Naive thymus-derived CD4-positive, alpha-beta T cell (primary cell): ENCODE measurements around the gene C9orf50. TPM values are rescaled to one million over a fixed set of nuclear protein-coding genes. Genes with fewer than 3 reads are reported as not detected.

Source experiments
- ATAC-seq: fragments of 150-1000 bp; cut with Tn5 transposase; 2 replicates; pipeline ENCODE4 v1.10.0; 2021; ENCODE audit warnings: mild to moderate bottlenecking, moderate library complexity
- CTCF ChIA-PET: fragments of 350-600 bp; sonication (Branson Sonifier 250); formaldehyde crosslinking; loops from one replicate; lab custom pipeline; 2021; ENCODE audit warnings: antibody characterized with exemption; lab: Charles Lee
- POLR2A ChIA-PET: fragments of 350-600 bp; sonication (Branson Sonifier 250); formaldehyde crosslinking; loops from one replicate; lab custom pipeline; 2021; ENCODE audit warnings: antibody characterized with exemption, inconsistent platforms; lab: Charles Lee
- DNase-seq, 9 donors: peaks; one replicate each; pipeline versions ENCODE4 v3.0.0 to v3.0.0-alpha.2; 2020 to 2022; ENCODE audit warnings: mixed read lengths in 1 of 9
- H3K27ac ChIP-seq: one replicate; pipeline ENCODE4 v1.7.0; 2013; ENCODE audit warnings: mild to moderate bottlenecking, low read depth, low read length, moderate library complexity
- H3K27me3 ChIP-seq, 2 donors: one replicate each; pipeline ENCODE4 v1.7.0; 2013; ENCODE audit warnings: low read length in 2 of 2, mild to moderate bottlenecking in 2 of 2, moderate library complexity in 2 of 2; ENCODE audit not compliant: control insufficient read depth in 2 of 2, insufficient read depth in 2 of 2
- H3K36me3 ChIP-seq, 3 experiments: 1 replicate in 2 of 3; 2 replicates in 1 of 3; pipeline ENCODE4 v1.7.0; 2013; ENCODE audit warnings: low read length in 3 of 3, mild to moderate bottlenecking in 3 of 3, moderate library complexity in 1 of 3; ENCODE audit not compliant: insufficient read depth in 3 of 3, control insufficient read depth in 2 of 3
- H3K4me1 ChIP-seq, 2 donors: one replicate each; pipeline ENCODE4 v1.7.0; 2013; ENCODE audit warnings: low read length in 2 of 2, mild to moderate bottlenecking in 2 of 2, moderate library complexity in 1 of 2; ENCODE audit not compliant: control insufficient read depth in 2 of 2, insufficient read depth in 2 of 2
- H3K4me3 ChIP-seq: 2 replicates; pipeline ENCODE4 v1.7.0; 2013; ENCODE audit warnings: mild to moderate bottlenecking, low read length
- H3K9me3 ChIP-seq, 3 experiments: 1 replicate in 2 of 3; 2 replicates in 1 of 3; pipeline ENCODE4 v1.7.0; 2013; ENCODE audit warnings: low read length in 3 of 3; ENCODE audit not compliant: control insufficient read depth in 2 of 3
- H3K27ac Mint-ChIP-seq, 9 donors: one replicate each; pipeline ENCODE4 v1.8.0; 2020 to 2022; ENCODE audit warnings: mixed read lengths in 9 of 9, mild to moderate bottlenecking in 8 of 9, moderate library complexity in 5 of 9, inconsistent platforms in 2 of 9
- H3K27me3 Mint-ChIP-seq, 5 donors: one replicate each; pipeline ENCODE4 v1.8.0; 2021 to 2022; ENCODE audit warnings: mixed read lengths in 5 of 5, mild to moderate bottlenecking in 1 of 5
- H3K36me3 Mint-ChIP-seq, 5 donors: one replicate each; pipeline ENCODE4 v1.8.0; 2020 to 2022; ENCODE audit warnings: mixed read lengths in 5 of 5, mild to moderate bottlenecking in 3 of 5, inconsistent platforms in 1 of 5
- H3K4me1 Mint-ChIP-seq, 7 donors: one replicate each; pipeline ENCODE4 v1.8.0; 2020 to 2022; ENCODE audit warnings: mixed read lengths in 7 of 7, mild to moderate bottlenecking in 3 of 7, inconsistent platforms in 1 of 7
- H3K4me3 Mint-ChIP-seq, 10 donors: one replicate each; pipeline ENCODE4 v1.8.0; 2020 to 2022; ENCODE audit warnings: mild to moderate bottlenecking in 10 of 10, mixed read lengths in 10 of 10, moderate library complexity in 6 of 10, inconsistent platforms in 2 of 10
- H3K9me3 Mint-ChIP-seq, 11 donors: one replicate each; pipeline ENCODE4 v1.8.0; 2020 to 2022; ENCODE audit warnings: mixed read lengths in 11 of 11, mild to moderate bottlenecking in 4 of 11, inconsistent platforms in 1 of 11, moderate library complexity in 1 of 11
- intact Hi-C, 2 donors: fragments of 100-400 bp; cut with micrococcal nuclease; formaldehyde crosslinking; loops; one replicate each; pipeline ENCODE4 v1.15.1; 2023
- polyA plus RNA-seq, 2 donors: library from polyadenylated mRNA; unstranded; fragments of 300-500 nt; fragmentation: Illumina TruSeq; gene quantifications; one replicate each; pipeline ENCODE4 v1.2.3, GENCODE V29; 2021
- total RNA-seq, 6 experiments: library from RNA in 5 of 6; stranded (reverse) in 5 of 6; gene quantifications; 1 replicate in 5 of 6; 2 replicates in 1 of 6; pipeline ENCODE4 v1.2.3 and lab custom pipeline; 2021 to 2026

The C9orf50 gene
- total and polyA plus RNA-seq, 7 experiments from 2014 or later = not detected

DNA sequence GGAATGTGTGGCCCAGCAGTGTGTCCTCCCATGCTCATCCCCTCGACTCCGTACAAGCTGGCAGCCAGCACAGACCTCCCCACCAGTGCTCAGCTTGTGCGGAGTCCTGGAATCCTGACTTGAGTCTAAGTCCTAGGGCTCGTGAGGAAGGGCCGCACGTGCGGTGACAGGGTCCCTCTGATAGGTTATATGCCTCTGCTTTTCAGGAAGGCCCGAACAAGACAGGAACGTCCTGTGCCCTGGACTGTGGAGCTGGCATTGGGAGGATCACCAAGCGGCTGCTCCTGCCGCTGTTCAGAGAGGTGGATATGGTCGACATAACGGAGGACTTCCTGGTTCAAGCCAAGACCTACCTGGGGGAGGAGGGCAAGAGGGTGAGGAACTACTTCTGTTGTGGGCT lies 12.9 kb upstream of the C9orf50 start:
- no peak overlapping the region for H3K27ac ChIP-seq
- no peak overlapping the region for H3K4me3 ChIP-seq
- peaks cover 6 to 77% (median 18%) of the 10 kb centered on the region in 3 experiments for H3K36me3 ChIP-seq
- H3K27me3 ChIP-seq = no peaks in the 10 kb centered on the region
- Mint-ChIP-seq H3K27me3 (no peaks in the 10 kb centered on the region), H3K4me3 (no peak overlapping the region), H3K36me3 (peaks cover 0 to 13% (median 9%) of the 10 kb centered on the region in 5 donors), H3K4me1 (peaks cover 26 to 43% (median 40%) of the 10 kb centered on the region in 7 donors), H3K9me3 (peaks cover 0 to 2% (median 0%) of the 10 kb centered on the region in 11 donors), H3K27ac (no peak overlapping the region)
- H3K9me3 ChIP-seq = no peaks in the 10 kb centered on the region
- CTCF ChIA-PET = interaction anchor here (1.2 kb wide), 1 partner anchor 10 kb away, joined by 3 read pairs; no protein-coding TSS in a partner anchor
- DNase-seq (no peak), ATAC-seq (no peak)
- intact Hi-C loops = no loop called here
- H3K4me1 ChIP-seq = peaks cover 6 to 11% of the 10 kb centered on the region in 2 donors
- POLR2A ChIA-PET = interaction anchor here (0.6 kb wide), 1 partner anchor 253 kb away, joined by 3 read pairs; no protein-coding TSS in a partner anchor

DNA sequence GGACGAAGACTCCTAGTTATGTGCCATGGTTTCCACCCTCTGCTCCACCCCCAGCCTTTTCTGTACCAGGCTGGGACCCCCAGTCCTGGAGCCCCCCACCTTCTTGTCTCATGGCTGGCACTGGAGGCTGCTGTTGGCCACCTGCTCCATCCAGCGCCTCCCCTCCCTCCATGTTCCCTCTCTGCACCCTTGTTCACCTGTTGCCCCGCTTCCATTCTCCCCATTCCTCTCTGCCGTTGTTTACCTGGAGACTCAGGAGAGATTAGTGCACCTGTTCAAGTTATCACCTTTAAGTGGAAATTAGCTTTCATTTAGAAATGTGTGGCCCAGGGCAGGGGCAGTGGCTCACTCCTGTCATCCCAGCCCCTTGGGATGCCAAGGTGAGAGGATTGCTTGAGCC lies 12.3 kb upstream of the C9orf50 start:
- Mint-ChIP-seq H3K36me3 (peaks cover 0 to 13% (median 5%) of the 10 kb centered on the region in 5 donors), H3K9me3 (no peaks in the 10 kb centered on the region), H3K27ac (peak overlapping the region in 1 of 9 donors; percentile 32), H3K4me1 (peaks cover 30 to 45% (median 43%) of the 10 kb centered on the region in 7 donors), H3K27me3 (no peaks in the 10 kb centered on the region), H3K4me3 (no peak overlapping the region)
- ATAC-seq (no peak), DNase-seq (no peak)
- Histone ChIP-seq H3K27me3 (no peaks in the 10 kb centered on the region), H3K27ac (no peak overlapping the region), H3K4me1 (peaks cover 11 to 14% of the 10 kb centered on the region in 2 donors), H3K4me3 (no peak overlapping the region), H3K36me3 (peaks cover 6 to 70% (median 18%) of the 10 kb centered on the region in 3 experiments), H3K9me3 (no peaks in the 10 kb centered on the region)
- intact Hi-C loops = no loop called here
- ChIA-PET CTCF (interaction anchor here (1.2 kb wide), 1 partner anchor 9 kb away, joined by 3 read pairs; no protein-coding TSS in a partner anchor), POLR2A (interaction anchor here (0.6 kb wide), 1 partner anchor 253 kb away, joined by 3 read pairs; no protein-coding TSS in a partner anchor)

DNA sequence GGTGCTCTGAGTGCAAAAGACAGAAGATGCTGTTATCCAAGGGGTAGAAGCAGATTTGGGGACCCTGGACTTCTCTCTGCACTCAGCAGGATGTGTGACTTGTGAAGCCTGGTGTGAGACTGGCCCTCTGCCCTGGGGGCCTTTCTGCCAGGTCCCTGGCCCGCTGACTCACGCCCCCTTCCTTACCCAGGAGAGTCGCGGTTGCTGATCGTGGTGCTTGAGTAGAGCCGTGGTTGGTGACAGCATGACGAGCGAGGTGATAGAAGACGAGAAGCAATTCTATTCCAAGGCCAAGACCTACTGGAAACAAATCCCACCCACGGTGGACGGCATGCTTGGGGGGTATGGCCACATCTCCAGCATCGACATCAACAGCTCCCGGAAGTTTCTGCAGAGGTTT lies 11.6 kb upstream of the C9orf50 start:
- ATAC-seq = no peak
- intact Hi-C loops = no loop called here
- ChIA-PET CTCF (no interaction called here), POLR2A (no interaction called here)
- Mint-ChIP-seq H3K27me3 (no peaks in the 10 kb centered on the region), H3K36me3 (peaks cover 0 to 9% (median 0%) of the 10 kb centered on the region in 5 donors), H3K9me3 (no peaks in the 10 kb centered on the region), H3K4me3 (no peak overlapping the region), H3K4me1 (peaks cover 29 to 49% (median 45%) of the 10 kb centered on the region in 7 donors), H3K27ac (peak overlapping the region in 4 of 9 donors; percentile 32 to 73 (median 62))
- peaks cover 18 to 22% of the 10 kb centered on the region in 2 donors for H3K4me1 ChIP-seq
- H3K4me3 ChIP-seq = no peak overlapping the region
- DNase-seq = no peak
- no peaks in the 10 kb centered on the region for H3K27me3 ChIP-seq
- H3K27ac ChIP-seq = no peak overlapping the region
- H3K9me3 ChIP-seq = no peaks in the 10 kb centered on the region
- peaks cover 6 to 63% (median 18%) of the 10 kb centered on the region in 3 experiments for H3K36me3 ChIP-seq

DNA sequence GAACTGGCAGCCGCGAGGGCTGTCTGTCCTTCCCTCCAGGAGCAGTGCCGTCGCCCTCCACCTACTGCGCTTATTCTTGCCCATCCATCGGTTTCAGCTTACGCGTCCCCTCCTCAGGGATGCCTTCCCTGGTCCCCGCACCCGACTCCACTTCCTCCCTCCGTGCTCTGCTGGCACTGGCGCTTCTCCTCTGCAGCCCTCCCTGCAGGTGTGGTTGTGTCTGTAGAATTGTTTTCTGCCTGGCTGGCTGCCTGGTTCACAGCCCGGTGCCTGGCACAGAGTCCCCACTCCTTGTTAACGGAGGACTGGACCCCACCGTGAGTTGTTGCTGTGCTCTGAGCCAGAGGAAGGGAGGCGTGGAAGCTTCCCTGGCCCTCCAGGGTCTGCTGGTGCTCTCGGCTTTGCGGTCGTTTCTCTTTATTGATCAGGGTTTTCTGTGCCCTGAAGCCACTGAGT lies 10.8 kb upstream of the C9orf50 start:
- Mint-ChIP-seq H3K4me3 (peak overlapping the region in 1 of 10 donors; percentile 47), H3K4me1 (peaks cover 36 to 57% (median 51%) of the 10 kb centered on the region in 7 donors), H3K27ac (peak overlapping the region in 4 of 9 donors; percentile 25 to 73 (median 55)), H3K9me3 (no peaks in the 10 kb centered on the region), H3K36me3 (peaks cover 0 to 9% (median 0%) of the 10 kb centered on the region in 5 donors), H3K27me3 (no peaks in the 10 kb centered on the region)
- Histone ChIP-seq H3K27me3 (no peaks in the 10 kb centered on the region), H3K27ac (no peak overlapping the region), H3K36me3 (peaks cover 6 to 55% (median 18%) of the 10 kb centered on the region in 3 experiments), H3K4me1 (peaks cover 22 to 26% of the 10 kb centered on the region in 2 donors), H3K4me3 (no peak overlapping the region), H3K9me3 (no peaks in the 10 kb centered on the region)
- DNase-seq (no peak), ATAC-seq (no peak)
- intact Hi-C loops = no loop called here
- ChIA-PET CTCF (interaction anchor here (0.5 to 1.7 kb wide), 2 partner anchors 11 to 458 kb away, joined by 3 to 4 read pairs; no protein-coding TSS in a partner anchor), POLR2A (no interaction called here)

DNA sequence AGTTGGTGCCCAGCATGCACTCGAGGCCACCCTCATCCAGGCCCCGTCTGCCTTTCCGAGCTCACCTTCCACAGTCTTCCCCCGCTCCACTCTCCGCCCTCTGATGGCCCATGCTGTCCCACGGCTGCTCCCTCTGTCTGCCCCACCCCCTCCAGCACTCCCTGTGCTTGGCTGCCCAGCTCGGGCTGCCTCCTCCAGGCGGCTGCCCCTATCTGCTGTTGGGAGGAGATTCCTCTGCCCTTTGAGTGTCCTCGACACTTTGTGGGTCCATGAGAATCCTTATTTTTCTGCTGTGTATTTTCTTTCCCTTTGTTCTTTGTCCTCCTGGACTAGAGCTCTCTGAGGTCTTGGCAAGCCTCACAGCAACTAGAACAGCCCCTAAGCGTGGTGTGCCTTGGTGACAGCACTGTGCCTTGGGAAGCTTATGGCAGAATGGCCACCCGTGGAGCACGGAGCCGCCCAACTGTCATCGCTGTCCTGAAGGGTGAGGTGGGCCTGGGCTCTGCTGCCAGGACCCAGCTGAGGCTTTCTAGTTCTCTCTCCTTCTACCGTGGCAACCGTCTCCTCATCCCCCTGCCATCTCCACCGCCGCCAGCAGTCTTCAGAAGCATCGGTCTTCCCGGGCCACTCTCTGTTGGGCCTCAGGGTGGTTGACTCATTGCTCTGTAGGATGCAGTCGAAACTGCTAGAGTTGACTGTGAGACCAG lies 10.2 kb upstream of the C9orf50 start:
- no peak for DNase-seq
- Mint-ChIP-seq H3K27me3 (no peaks in the 10 kb centered on the region), H3K4me1 (peaks cover 37 to 57% (median 52%) of the 10 kb centered on the region in 7 donors), H3K27ac (peak overlapping the region in 6 of 9 donors; percentile 23 to 87 (median 44)), H3K4me3 (peak overlapping the region in 2 of 10 donors; percentile 14 to 29), H3K9me3 (no peaks in the 10 kb centered on the region), H3K36me3 (peaks cover 0 to 9% (median 0%) of the 10 kb centered on the region in 5 donors)
- H3K4me1 ChIP-seq = peaks cover 22 to 26% of the 10 kb centered on the region in 2 donors
- peaks cover 6 to 57% (median 18%) of the 10 kb centered on the region in 3 experiments for H3K36me3 ChIP-seq
- H3K27ac ChIP-seq = no peak overlapping the region
- H3K9me3 ChIP-seq = no peaks in the 10 kb centered on the region
- no peaks in the 10 kb centered on the region for H3K27me3 ChIP-seq
- POLR2A ChIA-PET = no interaction called here
- no peak for ATAC-seq
- intact Hi-C loops = no loop called here
- H3K4me3 ChIP-seq = no peak overlapping the region
- CTCF ChIA-PET = interaction anchor here (0.5 to 1.9 kb wide), 3 partner anchors 12 to 492 kb away, joined by 3 to 6 read pairs (median 4); no protein-coding TSS in a partner anchor

DNA sequence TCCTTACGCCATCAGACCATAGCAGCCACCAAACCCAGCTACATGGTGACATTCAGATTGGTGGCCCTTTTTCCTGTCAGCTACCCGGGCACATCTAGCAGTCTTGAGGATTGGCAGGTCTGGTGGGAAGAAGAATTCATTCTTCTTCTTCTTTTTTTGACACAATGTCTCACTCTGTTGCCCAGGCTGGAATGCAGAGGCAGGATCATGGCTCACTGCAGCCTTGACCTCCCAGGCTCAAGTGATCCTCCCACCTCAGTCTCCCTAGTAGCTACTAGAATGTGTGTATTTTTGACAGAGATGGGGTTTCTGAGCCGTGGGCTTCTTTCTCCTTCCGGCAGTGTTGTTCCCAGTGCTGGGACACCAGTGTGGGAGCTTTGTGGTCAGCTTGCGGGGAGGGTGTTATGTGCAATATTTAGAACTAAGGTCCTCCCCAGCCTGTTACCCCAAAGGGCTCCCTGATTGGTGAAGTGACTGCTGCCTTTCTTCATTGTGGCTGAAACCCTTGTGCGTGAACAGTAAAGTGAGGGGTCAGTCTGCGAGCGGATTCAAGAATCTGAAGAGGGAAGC lies 8.4 kb upstream of the C9orf50 start:
- ChIA-PET POLR2A (interaction anchor here (1.3 to 2.7 kb wide), 2 partner anchors 8 to 10 kb away, joined by 3 to 8 read pairs; no protein-coding TSS in a partner anchor), CTCF (interaction anchor here (0.6 to 1.9 kb wide), 3 partner anchors 10 to 490 kb away, joined by 3 to 6 read pairs (median 5); no protein-coding TSS in a partner anchor)
- Histone ChIP-seq H3K4me3 (no peak overlapping the region), H3K36me3 (peaks cover 0 to 41% (median 4%) of the 10 kb centered on the region in 3 experiments), H3K27me3 (no peaks in the 10 kb centered on the region), H3K27ac (no peak overlapping the region), H3K9me3 (no peaks in the 10 kb centered on the region), H3K4me1 (peaks cover 26 to 39% of the 10 kb centered on the region in 2 donors)
- Mint-ChIP-seq H3K4me1 (peaks cover 38 to 69% (median 63%) of the 10 kb centered on the region in 7 donors), H3K9me3 (no peaks in the 10 kb centered on the region), H3K4me3 (peak overlapping the region in 5 of 10 donors; percentile 29 to 95 (median 61)), H3K27me3 (no peaks in the 10 kb centered on the region), H3K27ac (peak overlapping the region in 6 of 9 donors; percentile 13 to 94 (median 72)), H3K36me3 (peaks cover 0 to 5% (median 0%) of the 10 kb centered on the region in 5 donors)
- ATAC-seq = no peak
- intact Hi-C loops = loop anchor here (5.0 to 10.0 kb wide), 5 partner anchors 163 to 258 kb away; partner anchors contain the start of gene TOR1B (in 1 of the 2)
- DNase-seq = no peak
